ENCODE data around the gene TEX51.

Gene TEX51

GRCh38 chr2:126898636-126899035 lies at the start of gene TEX51:
Gene TEX51 (plus strand): TSS chr2:126898890. CDS start chr2:126898919, 29 bp downstream.
- DNase-seq: no peak

- no peak for DNase-seq
These were observed 49.6 kb upstream of the TEX51 start for GRCh38 chr2:126849054-126849453.

- no peak for DNase-seq
These were observed 49.2 kb upstream of the TEX51 start for GRCh38 chr2:126849486-126849885.

GRCh38 chr2:126849991-126850535 lies 48.6 kb upstream of the TEX51 start:
- no peak for DNase-seq

- DNase-seq: no peak
These were observed 47.8 kb upstream of the TEX51 start for GRCh38 chr2:126850940-126851339.

GRCh38 chr2:126851756-126852155 lies 46.9 kb upstream of the TEX51 start:
- no peak for DNase-seq

GRCh38 chr2:126852361-126852760 lies 46.3 kb upstream of the TEX51 start:
- DNase-seq: no peak

GRCh38 chr2:126855606-126856005 lies 43.1 kb upstream of the TEX51 start:
- DNase-seq: no peak

GRCh38 chr2:126856403-126856802 lies 42.3 kb upstream of the TEX51 start:
- no peak for DNase-seq

- DNase-seq: no peak
These were observed 41.2 kb upstream of the TEX51 start for GRCh38 chr2:126857502-126857901.

GRCh38 chr2:126858013-126858412 lies 40.7 kb upstream of the TEX51 start:
- DNase-seq: no peak

GRCh38 chr2:126858436-126858835 lies 40.3 kb upstream of the TEX51 start:
- no peak for DNase-seq

- DNase-seq: no peak
These were observed 39.7 kb upstream of the TEX51 start for GRCh38 chr2:126858991-126859390.

GRCh38 chr2:126859631-126860030 lies 39.1 kb upstream of the TEX51 start:
- no peak for DNase-seq

GRCh38 chr2:126860385-126860784 lies 38.3 kb upstream of the TEX51 start:
- DNase-seq: no peak

GRCh38 chr2:126862730-126863129 lies 36.0 kb upstream of the TEX51 start:
- DNase-seq: no peak

GRCh38 chr2:126863336-126864015 lies 35.2 kb upstream of the TEX51 start:
- no peak for DNase-seq

- no peak for DNase-seq
These were observed 33.8 kb upstream of the TEX51 start for GRCh38 chr2:126864861-126865260.

GRCh38 chr2:126866451-126866850 lies 32.2 kb upstream of the TEX51 start:
- DNase-seq: no peak

GRCh38 chr2:126874961-126875360 lies 23.7 kb upstream of the TEX51 start:
- no peak for DNase-seq

- DNase-seq: no peak
These were observed 22.1 kb upstream of the TEX51 start for GRCh38 chr2:126876631-126877030.

- DNase-seq: no peak
These were observed 21.6 kb upstream of the TEX51 start for GRCh38 chr2:126877041-126877440.

- no peak for DNase-seq
These were observed 20.7 kb upstream of the TEX51 start for GRCh38 chr2:126877861-126878565.

- DNase-seq: no peak
These were observed 20.1 kb upstream of the TEX51 start for GRCh38 chr2:126878601-126879000.

Measured in cortex of kidney (tissue), 1 donor.